Dermis microvascular lymphatic vessel endothelial cell (primary cell): ENCODE results near the gene FEM1C. TPM values are rescaled to one million over a fixed set of nuclear protein-coding genes. Genes with fewer than 3 reads are reported as not detected.
A peak's percentile ranks its signal among the peaks of the same experiment; 100 is the strongest.

Experiments used
- DNase-seq, 2 donors: peaks; one replicate each; pipeline versions ENCODE4 v3.0.0 to v3.0.0-alpha.2; 2010; ENCODE audit warnings: low read depth in 2 of 2
- total RNA-seq: library from RNA; depleted of rRNA; stranded (reverse); fragments of >200 nt; gene quantifications from 2 replicates; pipeline ENCODE4 v1.2.1, GENCODE V29; 2014

Gene FEM1C
- total RNA-seq, 1 donor from 2014 or later = 10.9 TPM

- DNase-seq = peak; percentile 73 to 80
Observed at GRCh38 chr5:115557667-115558387, 13.3 kb upstream of the FEM1C start.

- DNase-seq = no peak
Observed at GRCh38 chr5:115556276-115556675, 11.7 kb upstream of the FEM1C start.

GRCh38 chr5:115555084-115555633 is 10.6 kb upstream of the FEM1C start:
- peak in 1 of 2 donors; percentile 11 for DNase-seq

DNA sequence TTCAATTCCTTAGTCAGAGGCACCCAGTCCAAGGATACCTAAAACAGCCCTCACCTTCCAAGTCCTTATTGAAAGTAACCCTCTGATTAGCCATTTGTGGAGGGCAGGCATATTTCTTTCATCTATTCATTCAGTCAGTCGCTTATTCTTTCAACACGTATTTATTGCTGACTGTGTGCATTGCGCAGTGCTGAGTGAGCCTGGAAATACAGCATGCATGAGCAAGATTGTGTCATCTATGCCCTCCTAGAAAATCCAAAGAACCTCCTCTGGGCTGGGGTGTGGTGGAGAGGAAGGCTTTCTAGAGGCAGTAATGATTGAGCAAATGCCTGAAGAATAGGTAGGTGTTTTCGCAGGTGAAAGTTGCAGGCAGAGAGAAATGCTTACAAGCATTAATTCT is 8.5 kb upstream of the FEM1C start:
- DNase-seq = no peak

DNA sequence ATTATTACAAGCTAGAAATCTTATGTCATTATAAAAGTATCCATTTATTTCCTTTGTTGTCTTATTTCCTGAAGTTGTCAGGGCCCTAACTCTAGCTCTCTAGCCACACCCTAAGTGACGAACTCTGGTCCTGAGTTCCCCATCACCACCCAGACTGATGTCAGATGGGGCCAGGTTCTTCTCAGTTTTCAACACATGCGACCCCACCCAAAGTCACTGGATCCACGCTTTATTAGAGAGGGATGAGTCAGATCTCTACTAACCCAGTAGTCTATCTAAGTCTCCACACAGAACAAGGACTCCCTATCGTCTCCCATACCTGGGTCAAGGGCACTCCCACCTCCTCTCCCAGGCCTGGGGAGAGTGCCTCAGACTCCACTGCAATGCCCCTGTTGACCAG is 6.8 kb upstream of the FEM1C start:
- peak in 1 of 2 donors; percentile 44 for DNase-seq

DNA sequence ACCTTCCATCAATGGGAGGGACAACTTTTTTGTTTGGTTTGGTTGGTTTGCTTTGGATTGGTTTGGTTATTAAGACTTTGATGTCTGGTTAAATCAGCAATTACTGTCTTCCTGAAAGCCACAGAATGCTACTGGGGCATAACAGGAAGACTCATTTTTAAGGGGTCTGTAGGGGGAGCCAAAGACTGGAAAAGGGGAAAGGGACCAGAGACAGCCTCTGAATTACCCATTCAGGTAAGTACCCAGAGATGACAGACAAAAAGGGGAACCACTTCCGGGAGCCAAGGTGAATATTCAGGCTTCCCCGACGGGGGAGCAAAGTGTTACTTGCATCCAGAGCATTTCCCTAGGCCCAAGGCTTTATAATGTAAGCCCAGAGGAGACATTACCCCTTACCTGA is 4.6 kb upstream of the FEM1C start:
- DNase-seq = peak; percentile 38 to 62

DNA sequence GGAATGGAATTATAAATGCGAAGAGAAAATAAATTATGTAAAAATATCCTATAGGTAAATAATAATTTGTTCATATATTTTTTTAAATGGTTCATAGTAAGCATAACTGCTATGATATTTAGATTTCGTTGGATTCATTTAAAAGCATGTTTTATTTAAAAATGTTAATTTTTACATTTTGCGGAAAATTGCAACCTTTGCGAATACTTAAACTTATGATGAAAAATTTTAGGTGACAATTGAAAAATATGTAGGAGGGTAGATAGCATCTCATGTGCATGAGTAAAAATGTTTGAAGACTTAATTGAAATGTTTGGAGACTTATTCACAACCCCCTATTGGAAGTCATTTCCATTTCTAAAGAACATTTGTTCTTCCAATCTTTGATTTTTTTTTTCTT is 4.1 kb upstream of the FEM1C start:
- DNase-seq = no peak

DNA sequence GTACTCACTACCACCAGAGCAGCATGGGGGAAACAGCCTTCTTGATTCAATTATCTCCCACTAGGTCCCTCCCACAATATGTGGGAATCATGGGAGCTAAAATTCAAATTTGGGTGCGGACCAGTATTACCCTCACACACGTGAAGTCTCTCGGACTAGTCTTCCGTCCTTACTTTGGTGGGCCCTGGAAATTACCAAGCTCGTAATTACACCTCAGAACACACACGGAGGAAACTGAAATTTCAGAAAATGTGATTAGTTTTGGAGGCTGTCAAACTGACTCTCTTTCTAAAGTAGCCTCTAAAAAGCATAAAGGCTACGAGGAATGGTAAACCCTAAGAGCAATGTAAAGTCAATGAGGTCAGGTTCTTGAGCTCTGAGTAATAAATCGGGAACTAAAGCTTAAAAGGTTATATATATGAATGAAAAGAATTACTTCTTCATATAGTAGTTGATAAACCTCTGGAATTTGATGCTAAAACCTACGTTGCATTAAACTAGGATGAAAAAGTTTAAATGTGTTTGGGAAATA is 842 bp upstream of the FEM1C start:
- no peak for DNase-seq

GRCh38 chr5:115544043-115544435 is 536 bp downstream of the FEM1C start:
- DNase-seq = peak in 1 of 2 donors; percentile 55

DNA sequence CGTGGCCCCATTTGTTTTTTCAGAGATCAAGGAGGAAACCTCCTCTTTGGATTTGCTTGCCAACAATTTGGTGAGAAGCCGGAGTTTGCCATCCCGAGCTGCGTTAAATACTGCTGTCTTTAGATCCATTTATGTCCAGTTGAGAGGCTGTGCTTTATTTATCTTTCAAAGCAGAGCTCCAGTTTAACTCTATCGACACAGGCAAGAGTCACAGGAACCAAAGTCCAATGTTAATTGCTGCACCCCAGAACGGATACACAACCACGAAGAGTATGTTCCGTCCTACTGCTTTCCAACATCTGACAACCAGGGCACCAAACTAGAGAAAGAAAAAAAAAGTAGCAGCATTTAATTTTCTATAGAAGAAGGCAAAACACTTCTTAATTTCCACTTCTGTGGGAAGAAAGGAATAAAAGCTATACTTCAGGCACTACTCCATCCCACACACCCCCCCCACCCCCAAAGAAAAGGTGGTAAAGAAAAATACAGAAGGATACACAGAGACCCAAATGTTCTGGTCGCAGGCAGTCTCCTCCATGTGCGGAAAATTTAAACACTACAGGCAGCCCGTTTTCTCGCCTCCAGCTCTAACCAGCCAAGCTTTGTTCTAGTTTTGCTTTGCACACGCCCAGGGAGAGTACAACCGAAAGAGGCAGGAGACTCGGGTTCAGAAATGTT is 1.1 kb downstream of the FEM1C start:
- peak in 1 of 2 donors; percentile 14 for DNase-seq

- DNase-seq = peak in 1 of 2 donors; percentile 48
Observed at GRCh38 chr5:115542651-115543364, 1.8 kb downstream of the FEM1C start.

DNA sequence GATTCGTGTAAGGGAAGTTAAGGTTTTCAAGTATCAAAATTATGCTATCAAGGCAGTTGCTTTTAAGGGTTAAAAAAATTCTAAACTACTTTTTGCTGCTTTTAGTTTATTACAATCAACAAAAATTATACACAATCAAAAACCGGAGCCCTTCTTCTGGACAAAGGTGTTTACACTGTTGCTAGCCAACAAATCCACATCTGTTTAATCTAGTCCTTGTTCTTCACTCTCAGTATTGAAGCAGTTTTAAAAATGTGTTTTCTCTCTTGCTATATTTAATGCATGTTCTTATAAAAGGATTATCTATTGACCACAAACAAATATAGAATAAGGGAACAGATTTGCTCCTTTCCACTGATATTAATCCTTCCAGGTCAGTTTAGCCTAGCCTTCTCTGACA is 2.5 kb downstream of the FEM1C start:
- DNase-seq = peak in 1 of 2 donors; percentile 45

DNA sequence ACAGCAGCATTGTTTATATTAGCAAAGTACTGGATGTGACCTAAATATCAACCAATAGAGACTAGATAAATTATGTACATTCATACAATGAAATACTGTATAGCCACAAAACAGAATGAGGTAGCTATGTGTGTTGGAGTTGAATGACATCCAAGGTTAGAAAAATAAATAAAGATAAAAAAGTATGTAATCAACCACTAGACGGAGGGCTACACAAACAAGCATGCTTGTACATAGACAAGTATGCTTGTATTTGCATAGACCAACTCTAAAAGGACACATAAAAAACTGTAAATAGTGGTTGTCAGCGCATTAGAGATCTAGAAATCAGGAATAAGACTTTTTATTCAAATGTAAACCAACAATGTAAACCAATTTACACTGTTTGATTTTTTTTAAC is 3.0 kb downstream of the FEM1C start:
- peak in 1 of 2 donors; percentile 12 for DNase-seq

DNA sequence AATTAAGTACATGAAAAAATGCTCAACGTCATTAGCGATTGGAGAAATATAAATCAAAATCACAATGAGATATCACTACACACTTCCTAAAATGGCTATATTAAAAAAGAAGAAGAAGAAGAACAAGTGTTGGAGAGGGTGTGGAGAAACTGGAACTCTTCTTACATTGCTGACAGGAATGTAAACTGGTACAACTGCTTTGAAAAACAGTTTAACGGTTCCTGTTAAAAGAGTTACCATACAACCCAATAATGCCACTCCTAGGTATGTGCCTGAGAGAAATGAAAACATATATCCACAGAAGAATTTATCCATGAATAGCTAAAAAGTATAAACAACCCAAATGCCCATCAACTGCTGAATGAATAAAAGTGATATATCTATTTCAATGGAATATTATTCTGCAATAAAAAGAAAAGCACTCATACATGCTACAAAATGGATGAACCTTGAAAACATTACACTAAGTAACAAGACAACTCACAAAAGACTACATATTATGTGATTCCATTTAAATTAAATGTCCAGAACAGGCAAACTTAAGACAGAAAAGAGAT is 9.0 kb downstream of the FEM1C start:
- DNase-seq = no peak

DNA sequence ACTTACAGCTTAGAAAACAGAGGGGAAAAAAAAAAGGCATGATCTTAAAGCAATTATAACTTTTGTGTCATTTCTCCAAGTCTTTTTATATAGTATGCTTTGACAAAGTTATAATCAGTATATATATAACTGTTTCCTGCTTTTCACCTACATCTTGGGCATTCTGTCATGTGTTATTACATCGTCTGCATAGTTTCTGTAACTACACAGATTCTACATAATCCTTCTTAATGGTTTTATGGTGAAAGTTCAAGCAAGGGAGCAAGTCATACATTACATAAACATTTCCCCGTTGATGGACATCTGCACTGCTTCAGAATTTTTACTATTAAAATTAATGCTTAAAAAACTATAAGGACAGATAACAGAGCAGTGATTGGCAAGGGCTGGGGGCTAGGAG is 12.1 kb downstream of the FEM1C start:
- no peak for DNase-seq

DNA sequence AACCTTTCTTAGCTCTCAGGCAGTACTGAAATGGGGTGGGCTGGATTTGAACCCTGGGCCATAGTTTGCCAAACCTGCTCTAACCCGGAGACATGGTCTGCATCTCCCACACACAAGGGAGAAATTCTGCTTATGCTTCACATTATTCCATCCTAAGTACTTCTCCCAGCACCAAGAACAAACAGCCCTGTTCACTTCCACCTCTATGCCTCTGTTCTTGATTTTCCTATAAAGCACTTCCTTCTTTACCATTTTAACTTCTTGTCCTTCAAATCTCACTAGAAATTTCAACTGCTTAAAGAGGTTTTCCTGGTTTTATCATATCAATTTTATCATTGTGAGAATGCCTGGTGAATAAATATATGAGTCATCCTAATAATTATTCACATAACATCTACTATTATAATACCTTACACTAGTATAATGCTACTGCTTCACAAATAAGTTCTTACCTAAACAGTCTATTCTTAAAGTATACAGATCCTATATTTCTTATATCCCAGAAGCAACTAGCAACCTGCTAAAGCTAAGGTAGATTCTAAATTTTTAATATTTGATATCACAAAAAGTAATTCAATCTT is 12.7 kb downstream of the FEM1C start:
- DNase-seq = no peak

GRCh38 chr5:115531380-115531779 is 13.2 kb downstream of the FEM1C start:
- DNase-seq = no peak

DNA sequence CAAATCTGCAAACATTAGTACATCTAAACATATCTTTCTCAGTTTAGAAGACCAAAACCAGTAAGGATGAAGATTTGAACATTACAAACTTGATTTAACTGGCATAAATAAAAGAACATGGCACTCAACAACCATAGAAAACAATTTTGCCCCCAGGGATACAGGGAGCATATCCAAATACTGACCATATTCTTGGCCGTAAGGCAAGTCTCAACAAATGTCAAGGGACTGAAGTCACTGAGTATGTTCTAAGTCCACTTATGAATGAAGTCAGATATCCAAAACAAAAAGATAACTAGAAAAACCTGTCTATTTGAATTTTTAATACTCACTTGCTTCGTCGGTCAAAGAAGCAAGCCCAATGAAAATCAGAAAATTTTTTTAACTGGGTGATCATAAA is 14.1 kb downstream of the FEM1C start:
- DNase-seq = no peak

GRCh38 chr5:115526604-115527003 is 18.0 kb downstream of the FEM1C start:
- no peak for DNase-seq

DNA sequence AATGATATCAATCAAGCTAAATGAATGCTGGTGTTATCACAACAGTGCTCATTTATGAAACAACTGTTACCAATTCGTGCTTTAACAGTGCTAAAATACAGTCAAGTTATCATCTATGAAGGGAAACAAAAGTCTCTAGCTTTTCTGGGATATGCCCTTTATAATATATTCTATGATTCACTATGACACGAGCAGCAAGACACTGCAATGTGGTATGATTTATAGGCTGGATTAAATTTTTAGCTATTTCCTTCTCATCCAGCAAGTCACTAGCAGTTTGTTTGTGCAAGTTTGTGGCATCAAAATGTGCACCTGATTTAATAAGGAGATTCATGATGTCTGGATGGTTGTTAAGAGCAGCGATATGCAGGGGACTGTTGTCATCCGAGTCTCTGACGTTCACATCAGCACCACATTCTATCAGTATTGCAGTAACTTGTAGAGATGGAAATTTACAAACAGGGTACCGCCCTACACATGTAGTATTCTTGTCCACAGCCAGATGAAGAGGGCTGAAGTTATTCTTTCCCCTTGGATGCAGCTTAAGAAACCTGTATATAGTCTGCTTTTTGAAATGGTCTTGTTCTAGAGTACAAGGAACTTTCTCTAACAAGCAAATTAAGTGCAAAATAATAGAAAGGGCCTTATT is 20.3 kb downstream of the FEM1C start:
- no peak for DNase-seq
